Endothelial cell of umbilical vein (primary cell): ENCODE results near the gene SLC17A9. TPM values are rescaled to one million over a fixed set of nuclear protein-coding genes. Genes with fewer than 3 reads are reported as not detected.

Experiments
- BruUV-seq: library from RNA; stranded (reverse); fragments of 400-500 nt; replicated peaks from 2 replicates; lab custom pipeline; 2021; lab: Mats Ljungman, UMichigan
- CTCF ChIA-PET: fragments of 300-600, 350-600 bp; sonication (Branson Sonifier 250); formaldehyde crosslinking; loops from one replicate; lab custom pipeline; 2021; ENCODE audit warnings: antibody characterized with exemption, inconsistent platforms; lab: Charles Lee
- POLR2A ChIA-PET: fragments of 300-600, 350-600 bp; sonication (Branson Sonifier 250); formaldehyde crosslinking; loops from one replicate; lab custom pipeline; 2021; ENCODE audit warnings: antibody characterized with exemption, inconsistent platforms; lab: Charles Lee
- DNase-seq: peaks from one replicate; pipeline ENCODE4 v3.0.0-alpha.2; 2011; ENCODE audit warnings: low read depth, low spot score
- FAIRE-seq: peaks from 2 replicates; lab custom pipeline; 2011; peaks lifted over from hg19 to GRCh38; lab: Jason Lieb, UNC
- H2AFZ ChIP-seq: 2 replicates; pipeline ENCODE4 v1.6.0; 2012; ENCODE audit warnings: low read depth, low read length, control low read depth, inconsistent platforms
- H3K27ac ChIP-seq: 2 replicates; pipeline ENCODE4 v1.5.1; 2011; ENCODE audit warnings: low read depth, mild to moderate bottlenecking, control low read depth, low read length, moderate library complexity; ENCODE audit not compliant: insufficient read depth
- H3K27me3 ChIP-seq, 2 experiments: 2 replicates each; pipeline versions ENCODE4 v1.6.0 to v1.6.1; 2011; ENCODE audit warnings: low read length in 2 of 2, mixed read lengths in 1 of 2; ENCODE audit not compliant: control insufficient read depth in 2 of 2, insufficient read depth in 2 of 2
- H3K36me3 ChIP-seq, 2 experiments: 2 replicates in 1 of 2; 3 replicates in 1 of 2; pipeline ENCODE4 v1.5.1; 2011; ENCODE audit warnings: low read length in 2 of 2, mild to moderate bottlenecking in 1 of 2, moderate library complexity in 1 of 2; ENCODE audit not compliant: control insufficient read depth in 2 of 2, insufficient read depth in 2 of 2; ENCODE audit errors: extremely low read depth in 1 of 2
- H3K4me1 ChIP-seq: 3 replicates; pipeline ENCODE4 v1.5.1; 2011; ENCODE audit warnings: mild to moderate bottlenecking, low read length; ENCODE audit not compliant: control insufficient read depth, insufficient read depth; ENCODE audit errors: extremely low read depth
- H3K4me2 ChIP-seq: 2 replicates; pipeline ENCODE4 v1.6.1; 2011; ENCODE audit warnings: low read length, control low read depth, mixed read lengths; ENCODE audit not compliant: insufficient read depth
- H3K4me3 ChIP-seq, 3 experiments: fragments of 200-600 bp in 1 of 3; sonication (generic), shearing (Covaris generic) in 1 of 3; replicated peaks in 1 of 3; 2 replicates each; pipeline ENCODE4 v1.5.1; 2011 to 2016; ENCODE audit warnings: control low read depth in 3 of 3, low read length in 3 of 3, mild to moderate bottlenecking in 2 of 3, inconsistent platforms in 1 of 3, low read depth in 1 of 3, moderate library complexity in 1 of 3; ENCODE audit not compliant: insufficient read depth in 1 of 3
- H3K79me2 ChIP-seq: 2 replicates; pipeline ENCODE4 v1.6.0; 2012; ENCODE audit warnings: low read length, inconsistent platforms; ENCODE audit not compliant: control insufficient read depth, insufficient read depth
- H3K9ac ChIP-seq: replicated peaks from 2 replicates; pipeline ENCODE3; 2011; ENCODE audit warnings: low read length, control low read depth; ENCODE audit not compliant: insufficient read depth; ENCODE audit errors: extremely low read depth
- H3K9me1 ChIP-seq: replicated peaks from 3 replicates; pipeline ENCODE4 v1.6.0; 2011; ENCODE audit warnings: mild to moderate bottlenecking, low read length; ENCODE audit not compliant: control insufficient read depth, insufficient read depth; ENCODE audit errors: extremely low read depth
- H3K9me3 ChIP-seq: replicated peaks from 2 replicates; pipeline ENCODE4 v1.5.1; 2012; ENCODE audit warnings: low read length, inconsistent platforms; ENCODE audit not compliant: control insufficient read depth, insufficient read depth
- H4K20me1 ChIP-seq: replicated peaks from 2 replicates; pipeline ENCODE3; 2011; ENCODE audit warnings: mild to moderate bottlenecking, low read length; ENCODE audit not compliant: control insufficient read depth, insufficient read depth; ENCODE audit errors: extremely low read depth
- EZH2 ChIP-seq: IDR thresholded peaks from 2 replicates; pipeline ENCODE4 v1.6.1; 2012; ENCODE audit warnings: borderline replicate concordance, low read depth, mild to moderate bottlenecking, moderate library complexity, low read length, inconsistent platforms; ENCODE audit not compliant: severe bottlenecking
- GATA2 ChIP-seq: IDR thresholded peaks from 2 replicates; pipeline ENCODE4 v1.7.0; 2011; ENCODE audit warnings: low read depth, mild to moderate bottlenecking, moderate library complexity, mixed read lengths, low read length; ENCODE audit not compliant: insufficient read length, insufficient read depth
- JUN ChIP-seq: IDR thresholded peaks from 2 replicates; pipeline ENCODE4 v1.6.1; 2011; ENCODE audit warnings: borderline replicate concordance, low read depth; ENCODE audit not compliant: insufficient read length, insufficient read depth
- MAX ChIP-seq: IDR thresholded peaks from 2 replicates; pipeline ENCODE4 v1.6.1; 2011; ENCODE audit not compliant: insufficient read depth, insufficient read length
- dilution Hi-C: fragments of 300-500 bp; cut with MboI; formaldehyde crosslinking; loops from one replicate; pipeline ENCODE4 v1.15.0; 2019; ENCODE audit warnings: low sequenced_read_pairs; ENCODE audit not compliant: extremely low pct_ligation_motif_present
- intact Hi-C: fragments of 100-400 bp; cut with micrococcal nuclease; formaldehyde crosslinking; loops from one replicate; pipeline ENCODE4 v1.10.0; 2022
- polyA plus RNA-seq, 4 experiments: library from polyadenylated mRNA; depleted of rRNA in 3 of 4; stranded (reverse) in 3 of 4; unstranded in 1 of 4; fragments of >200 nt; gene quantifications; 2 replicates each; pipeline versions ENCODE4 v1.2.1 to v1.2.3, GENCODE V29; 2011 to 2012; ENCODE audit warnings: missing spikeins in 1 of 4
- total RNA-seq: library from RNA; stranded (reverse); gene quantifications from 2 replicates; pipeline ENCODE4 v1.2.3, GENCODE V29; 2021

Gene SLC17A9
- total and polyA plus RNA-seq, 2 donors (not counting 3 experiments of a cell fraction or from before 2014, with no cell fraction given): 38.2 to 44.5 TPM

GRCh38 chr20:63007646-63008488 is 55.4 kb downstream of the SLC17A9 start:
- Histone ChIP-seq H3K4me2 (no peak overlapping the region), H3K9ac (no peak overlapping the region), H3K4me3 (no peak overlapping the region), H3K27me3 (peaks cover 66 to 79% of the 10 kb centered on the region in 2 experiments), H3K4me1 (no peaks in the 10 kb centered on the region), H4K20me1 (no peaks in the 10 kb centered on the region), H3K9me1 (no peaks in the 10 kb centered on the region), H3K36me3 (no peaks in the 10 kb centered on the region), H2AFZ (no peak overlapping the region), H3K9me3 (no peaks in the 10 kb centered on the region), H3K27ac (no peak overlapping the region), H3K79me2 (no peaks in the 10 kb centered on the region)
- ChIA-PET CTCF (interaction anchor here (1.0 to 1.8 kb wide), 6 partner anchors 14 to 185 kb away, joined by 3 to 35 read pairs (median 8); no protein-coding TSS in a partner anchor), POLR2A (no interaction called here)
- DNase-seq (no peak), FAIRE-seq (no peak)
- intact Hi-C loops (no loop called here), dilution Hi-C loops (no loop called here)
- TF ChIP-seq MAX (no peak), EZH2 (peak; percentile 67)
- BruUV-seq: no TSS peak

- H3K9me1 ChIP-seq: no peaks in the 10 kb centered on the region
- dilution Hi-C loops (no loop called here), intact Hi-C loops (loop anchor here (1.0 kb wide), 2 partner anchors 36 to 135 kb away; no protein-coding TSS in a partner anchor)
- H3K36me3 ChIP-seq: no peaks in the 10 kb centered on the region
- H3K4me2 ChIP-seq: no peak overlapping the region
- DNase-seq (no peak), FAIRE-seq (no peak)
- no peaks in the 10 kb centered on the region for H3K79me2 ChIP-seq
- no peaks in the 10 kb centered on the region for H3K4me1 ChIP-seq
- H4K20me1 ChIP-seq: no peaks in the 10 kb centered on the region
- TF ChIP-seq JUN (no peak), MAX (no peak), GATA2 (no peak)
- no peak overlapping the region for H3K9ac ChIP-seq
- ChIA-PET POLR2A (no interaction called here), CTCF (interaction anchor here (0.6 to 1.8 kb wide), 26 partner anchors 10 to 320 kb away, joined by 3 to 38 read pairs (median 4); partner anchors contain the start of gene GID8)
- no TSS peak for BruUV-seq
- H3K27me3 ChIP-seq: peaks cover 62 to 78% of the 10 kb centered on the region in 2 experiments
- no peak overlapping the region for H2AFZ ChIP-seq
- no peaks in the 10 kb centered on the region for H3K9me3 ChIP-seq
- no peak overlapping the region for H3K27ac ChIP-seq
- no peak overlapping the region for H3K4me3 ChIP-seq
Observed at GRCh38 chr20:63008541-63009044, 56.1 kb downstream of the SLC17A9 start.
